GM12892 (cell line): Measurements from ENCODE around the gene ZNF26.

Experiments
- POLR2A ChIP-seq: IDR thresholded peaks from 2 replicates; pipeline ENCODE4 v1.6.1; 2011; ENCODE audit warnings: low read depth, low read length, control low read depth
- POLR2AphosphoS5 ChIP-seq: IDR thresholded peaks from 2 replicates; pipeline ENCODE4 v1.6.1; 2011; ENCODE audit warnings: low read depth, low read length, control low read depth
- TAF1 ChIP-seq: IDR thresholded peaks from 2 replicates; pipeline ENCODE4 v1.6.1; 2011; ENCODE audit warnings: low read depth, mild to moderate bottlenecking, control low read depth, low read length, borderline replicate concordance

GRCh38 chr12:133058203-133059113 lies 72.3 kb downstream of the ZNF26 start:
- TF ChIP-seq POLR2AphosphoS5 (no peak), POLR2A (no peak), TAF1 (no peak)
